Keratinocyte (primary cell): ENCODE data around the gene BRINP1. TPM values are rescaled to one million over a fixed set of nuclear protein-coding genes. Genes with fewer than 3 reads are reported as not detected.

Experiments used
- DNase-seq: peaks from one replicate; pipeline ENCODE4 v3.0.0-alpha.2; 2011; ENCODE audit warnings: low read depth, missing footprints, low spot score
- FAIRE-seq: peaks from 2 replicates; lab custom pipeline; 2011; peaks lifted over from hg19 to GRCh38; lab: Jason Lieb, UNC
- H2AFZ ChIP-seq: 2 replicates; pipeline ENCODE4 v1.6.0; 2012; ENCODE audit warnings: low read length, control low read depth, inconsistent platforms; ENCODE audit not compliant: control insufficient read depth
- H3K27ac ChIP-seq: 2 replicates; pipeline ENCODE4 v1.5.1; 2011; ENCODE audit warnings: low read length; ENCODE audit not compliant: control insufficient read depth, insufficient read depth
- H3K27me3 ChIP-seq: 3 replicates; pipeline ENCODE4 v1.6.0; 2011; ENCODE audit warnings: low read length; ENCODE audit not compliant: control insufficient read depth, insufficient read depth; ENCODE audit errors: extremely low read depth
- H3K36me3 ChIP-seq, 2 experiments: 2 replicates in 1 of 2; 3 replicates in 1 of 2; pipeline ENCODE4 v1.5.1; 2011; ENCODE audit warnings: low read length in 2 of 2, mild to moderate bottlenecking in 1 of 2; ENCODE audit not compliant: control insufficient read depth in 2 of 2, insufficient read depth in 2 of 2; ENCODE audit errors: extremely low read depth in 1 of 2
- H3K4me1 ChIP-seq: 3 replicates; pipeline ENCODE4 v1.5.1; 2011; ENCODE audit warnings: low read length; ENCODE audit not compliant: control insufficient read depth, insufficient read depth; ENCODE audit errors: extremely low read depth
- H3K4me2 ChIP-seq: 3 replicates; pipeline ENCODE4 v1.6.0; 2011; ENCODE audit warnings: low read depth, low read length; ENCODE audit not compliant: control insufficient read depth, insufficient read depth; ENCODE audit errors: extremely low read depth
- H3K4me3 ChIP-seq, 3 experiments: fragments of 200-600 bp in 1 of 3; sonication (generic) in 1 of 3; 2 replicates in 2 of 3; 3 replicates in 1 of 3; pipeline ENCODE4 v1.5.1; 2011 to 2016; ENCODE audit warnings: low read length in 3 of 3, mild to moderate bottlenecking in 3 of 3, control low read depth in 2 of 3, inconsistent platforms in 1 of 3, low read depth in 1 of 3, mixed read lengths in 1 of 3, mixed run types in 1 of 3, moderate library complexity in 1 of 3; ENCODE audit not compliant: control insufficient read depth in 2 of 3, insufficient read depth in 2 of 3; ENCODE audit errors: extremely low read depth in 1 of 3
- H3K79me2 ChIP-seq: 2 replicates; pipeline ENCODE4 v1.6.0; 2012; ENCODE audit warnings: low read length; ENCODE audit not compliant: control insufficient read depth, insufficient read depth
- H3K9ac ChIP-seq: 3 replicates; pipeline ENCODE4 v1.6.0; 2011; ENCODE audit warnings: low read length; ENCODE audit not compliant: control insufficient read depth, insufficient read depth; ENCODE audit errors: extremely low read depth
- H3K9me1 ChIP-seq: 3 replicates; pipeline ENCODE4 v1.6.0; 2011; ENCODE audit warnings: low read length; ENCODE audit not compliant: control insufficient read depth, insufficient read depth; ENCODE audit errors: extremely low read depth
- H3K9me3 ChIP-seq: 2 replicates; pipeline ENCODE4 v1.5.1; 2012; ENCODE audit warnings: low read depth, low read length; ENCODE audit not compliant: control insufficient read depth
- H4K20me1 ChIP-seq: 3 replicates; pipeline ENCODE4 v1.6.0; 2011; ENCODE audit warnings: low read length; ENCODE audit not compliant: control insufficient read depth, insufficient read depth; ENCODE audit errors: extremely low read depth
- CTCF ChIP-seq, 3 experiments: IDR thresholded peaks in 1 of 3; conservative IDR thresholded peaks in 1 of 3; optimal IDR thresholded peaks in 1 of 3; 2 replicates in 2 of 3; 3 replicates in 1 of 3; pipeline versions ENCODE3 to v1.5.1; 2011; ENCODE audit warnings: low read length in 3 of 3, mild to moderate bottlenecking in 3 of 3, moderate library complexity in 2 of 3, control low read depth in 1 of 3, inconsistent platforms in 1 of 3; ENCODE audit not compliant: insufficient read depth in 2 of 3; ENCODE audit errors: extremely low read depth in 1 of 3
- EZH2 ChIP-seq: IDR thresholded peaks from one replicate; pipeline ENCODE4 v1.6.1; 2012; ENCODE audit warnings: inconsistent platforms, mild to moderate bottlenecking, low read length, moderate library complexity
- dilution Hi-C: fragments of 300-500 bp; cut with MboI; formaldehyde crosslinking; loops from one replicate; pipeline ENCODE4 v1.7.0; 2020; ENCODE audit warnings: low sequenced_read_pairs; ENCODE audit not compliant: extremely low pct_ligation_motif_present
- polyA plus RNA-seq, 5 experiments: library from polyadenylated mRNA; depleted of rRNA in 3 of 5; stranded (reverse) in 3 of 5; stranded (forward) in 1 of 5; unstranded in 1 of 5; fragments of >200 nt; gene quantifications; 1 replicate in 1 of 5; 2 replicates in 3 of 5; 3 replicates in 1 of 5; pipeline versions ENCODE4 v1.2.1 to v1.2.3, GENCODE V29; 2011 to 2012; ENCODE audit warnings: missing spikeins in 2 of 5, low read depth in 1 of 5, low replicate concordance in 1 of 5

Gene BRINP1
- polyA plus RNA-seq, 1 donor (not counting 4 experiments of a cell fraction or from before 2014, with no cell fraction given): 0.63 TPM

- Histone ChIP-seq H3K9me3 (peaks cover 6% of the 10 kb centered on the region), H3K27ac (no peak overlapping the region), H3K4me1 (no peaks in the 10 kb centered on the region), H3K36me3 (no peaks in the 10 kb centered on the region), H3K4me2 (no peak overlapping the region), H3K9ac (no peak overlapping the region), H4K20me1 (no peaks in the 10 kb centered on the region), H3K9me1 (no peaks in the 10 kb centered on the region), H3K79me2 (no peaks in the 10 kb centered on the region), H3K4me3 (no peak overlapping the region), H2AFZ (no peak overlapping the region), H3K27me3 (no peaks in the 10 kb centered on the region)
- dilution Hi-C loops: no loop called here
- DNase-seq (no peak), FAIRE-seq (no peak)
- TF ChIP-seq EZH2 (no peak), CTCF (optimal IDR thresholded peaks at IDR 0.05 in 1 of 3, IDR thresholded peaks at IDR 0.05 in 1 of 3, conservative IDR thresholded peaks at IDR 0.05 in 1 of 3; ENCODE audit: extremely low read depth in 1 of 3, insufficient read depth in 2 of 3, low read length in 3 of 3) (no peak)
Measured at GRCh38 chr9:119166096-119166495, 203.1 kb downstream of the BRINP1 start.

GRCh38 chr9:119165131-119165530 is 204.1 kb downstream of the BRINP1 start:
- H3K27ac ChIP-seq: no peak overlapping the region
- dilution Hi-C loops: no loop called here
- DNase-seq (no peak), FAIRE-seq (no peak)
- no peaks in the 10 kb centered on the region for H4K20me1 ChIP-seq
- H3K9ac ChIP-seq: no peak overlapping the region
- H3K4me1 ChIP-seq: no peaks in the 10 kb centered on the region
- H3K4me3 ChIP-seq: no peak overlapping the region
- no peak overlapping the region for H2AFZ ChIP-seq
- H3K36me3 ChIP-seq: no peaks in the 10 kb centered on the region
- peaks cover 6% of the 10 kb centered on the region for H3K9me3 ChIP-seq
- H3K9me1 ChIP-seq: no peaks in the 10 kb centered on the region
- TF ChIP-seq CTCF (optimal IDR thresholded peaks at IDR 0.05 in 1 of 3, IDR thresholded peaks at IDR 0.05 in 1 of 3, conservative IDR thresholded peaks at IDR 0.05 in 1 of 3; ENCODE audit: extremely low read depth in 1 of 3, insufficient read depth in 2 of 3, low read length in 3 of 3): no peak
- no peak for TF ChIP-seq EZH2
- H3K4me2 ChIP-seq: no peak overlapping the region
- no peaks in the 10 kb centered on the region for H3K79me2 ChIP-seq
- no peaks in the 10 kb centered on the region for H3K27me3 ChIP-seq
